Colon (tissue), 2 donors: Measurements from ENCODE around the gene IQSEC3.

Source experiments
- FAIRE-seq: peaks from 2 replicates; lab custom pipeline; 2012; peaks lifted over from hg19 to GRCh38; lab: Jason Lieb, UNC
- donor health status: control.
- donor health status: control.

Gene IQSEC3

GRCh38 chr12:197911-198695 is 131.5 kb downstream of the IQSEC3 start:
- FAIRE-seq, result no peak

- no peak for FAIRE-seq
These were observed 132.1 kb downstream of the IQSEC3 start for GRCh38 chr12:198705-199104.

GRCh38 chr12:201361-201760 is 134.8 kb downstream of the IQSEC3 start:
- FAIRE-seq, result no peak

GRCh38 chr12:202081-202731 is 135.6 kb downstream of the IQSEC3 start:
- no peak for FAIRE-seq

GRCh38 chr12:203074-203461 is 136.5 kb downstream of the IQSEC3 start:
- FAIRE-seq, result no peak

- FAIRE-seq, result no peak
These were observed 137.1 kb downstream of the IQSEC3 start for GRCh38 chr12:203462-204260.

GRCh38 chr12:204261-204678 is 137.7 kb downstream of the IQSEC3 start:
- FAIRE-seq, result no peak

- no peak for FAIRE-seq
These were observed 138.5 kb downstream of the IQSEC3 start for GRCh38 chr12:205026-205425.

GRCh38 chr12:206746-207440 is 140.3 kb downstream of the IQSEC3 start:
- FAIRE-seq, result no peak

GRCh38 chr12:207804-208203 is 141.2 kb downstream of the IQSEC3 start:
- FAIRE-seq, result no peak

- no peak for FAIRE-seq
These were observed 142.2 kb downstream of the IQSEC3 start for GRCh38 chr12:208813-209212.

- FAIRE-seq, result no peak
These were observed 142.7 kb downstream of the IQSEC3 start for GRCh38 chr12:209246-209645.

- no peak for FAIRE-seq
These were observed 143.3 kb downstream of the IQSEC3 start for GRCh38 chr12:209851-210250.

GRCh38 chr12:210277-211141 is 143.9 kb downstream of the IQSEC3 start:
- FAIRE-seq, result no peak

- FAIRE-seq, result no peak
These were observed 144.5 kb downstream of the IQSEC3 start for GRCh38 chr12:211142-211465.

GRCh38 chr12:211639-212414 is 145.3 kb downstream of the IQSEC3 start:
- no peak for FAIRE-seq

GRCh38 chr12:212415-212714 is 145.8 kb downstream of the IQSEC3 start:
- FAIRE-seq, result no peak

- no peak for FAIRE-seq
These were observed 146.4 kb downstream of the IQSEC3 start for GRCh38 chr12:212715-213526.

GRCh38 chr12:213527-213932 is 147.0 kb downstream of the IQSEC3 start:
- no peak for FAIRE-seq
